Vagina (tissue), 2 donors: Measurements from ENCODE around the gene MLN.

ENCODE experiments used
- CTCF ChIP-seq, 3 experiments: fragments of 450-650 bp in 2 of 3; fragments of 200-600 bp in 1 of 3; sonication (generic) in 1 of 3; IDR thresholded peaks; one replicate each; pipeline ENCODE4 v1.5.1; 2017 to 2019; ENCODE audit warnings: antibody characterized with exemption in 3 of 3, mild to moderate bottlenecking in 2 of 3, moderate library complexity in 2 of 3
- POLR2A ChIP-seq, 2 donors: fragments of 450-650 bp; IDR thresholded peaks; one replicate each; pipeline ENCODE4 v1.6.1; 2017; ENCODE audit warnings: antibody characterized with exemption in 2 of 2, mild to moderate bottlenecking in 2 of 2, moderate library complexity in 2 of 2
- POLR2AphosphoS5 ChIP-seq, 2 donors: sonication (generic); formaldehyde crosslinking; IDR thresholded peaks; one replicate each; pipeline ENCODE4 v1.9.0; 2017; ENCODE audit warnings: antibody characterized with exemption in 2 of 2, mild to moderate bottlenecking in 2 of 2, low read depth in 1 of 2; ENCODE audit not compliant: insufficient read depth in 1 of 2

- TF ChIP-seq CTCF (IDR thresholded peaks at IDR 0.05) (no peak), POLR2A (IDR thresholded peaks at IDR 0.05) (no peak), POLR2AphosphoS5 (IDR thresholded peaks at IDR 0.05; ENCODE audit: insufficient read depth in 1 of 2, low read depth in 1 of 2) (no peak)
Measured at GRCh38 chr6:33792981-33793380, 10.8 kb downstream of the MLN start.
